ENCODE measurements around the gene EVL.

EVL gene

DNA sequence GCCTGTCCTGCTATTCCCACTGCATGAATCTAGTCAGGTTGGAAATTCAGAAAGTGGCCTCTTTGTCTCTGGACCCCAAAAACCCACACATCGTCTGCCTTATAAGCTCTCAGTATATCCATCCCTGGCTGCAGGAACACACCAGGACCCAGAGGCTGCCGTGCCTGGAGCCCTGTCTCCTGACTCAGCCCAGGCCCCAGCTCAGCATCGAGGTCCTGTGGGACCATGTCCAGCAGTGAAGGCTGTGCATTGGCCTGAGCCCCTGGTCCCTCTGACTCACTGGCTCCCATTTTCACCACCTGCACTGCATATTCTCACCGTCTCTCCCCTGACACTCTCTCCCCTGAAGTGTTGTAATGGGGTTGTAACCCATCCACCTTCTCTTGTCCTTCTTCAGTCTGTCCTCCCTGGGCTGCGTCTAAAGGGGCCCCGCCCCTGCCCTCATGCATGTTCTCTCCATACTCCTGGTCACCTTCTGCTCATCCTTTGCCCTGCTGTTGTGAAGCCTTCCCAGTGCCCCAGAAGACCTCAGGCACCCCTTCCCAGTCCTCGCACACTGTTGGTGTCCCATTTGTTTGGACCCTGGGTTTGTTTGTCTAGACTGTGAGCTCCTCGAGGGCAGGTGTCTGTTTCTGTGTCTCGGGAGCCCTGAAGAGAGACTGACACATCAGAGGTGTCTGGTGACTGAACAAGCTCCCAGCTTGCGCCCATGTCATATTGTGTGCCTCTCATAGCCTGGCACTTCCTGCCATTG lies 43.8 kb downstream of the EVL start:
- no peak for DNase-seq (ENCODE audit: low read depth in 2 of 2)

DNA sequence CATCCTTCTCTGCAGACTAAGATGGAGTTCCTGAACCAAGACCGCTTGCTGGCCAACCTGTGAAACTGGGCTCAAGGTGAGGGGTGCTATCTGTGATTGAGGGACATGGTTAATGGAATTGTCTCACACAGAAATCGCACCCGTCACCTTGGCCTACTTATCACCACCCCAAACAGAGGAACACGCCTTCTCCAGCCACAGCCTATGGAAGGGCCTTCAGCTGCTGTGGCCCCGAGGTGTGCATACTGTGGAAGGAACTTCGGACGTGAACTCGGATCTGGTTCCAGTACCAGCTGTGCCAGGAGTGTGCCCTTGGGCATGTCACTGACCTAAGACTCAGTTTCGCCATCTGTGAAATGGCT lies 44.4 kb downstream of the EVL start:
- DNase-seq (ENCODE audit: low read depth in 2 of 2): no peak

- no peak for DNase-seq (ENCODE audit: low read depth in 2 of 2)
These were observed 45.6 kb downstream of the EVL start for GRCh38 chr14:100110816-100111215.

GRCh38 chr14:100111931-100112704 lies 46.9 kb downstream of the EVL start:
- DNase-seq (ENCODE audit: low read depth in 2 of 2): no peak

GRCh38 chr14:100114109-100114765 lies 49.0 kb downstream of the EVL start:
- no peak for DNase-seq (ENCODE audit: low read depth in 2 of 2)

GRCh38 chr14:100115236-100115635 lies 50.0 kb downstream of the EVL start:
- DNase-seq (ENCODE audit: low read depth in 2 of 2): no peak

DNA sequence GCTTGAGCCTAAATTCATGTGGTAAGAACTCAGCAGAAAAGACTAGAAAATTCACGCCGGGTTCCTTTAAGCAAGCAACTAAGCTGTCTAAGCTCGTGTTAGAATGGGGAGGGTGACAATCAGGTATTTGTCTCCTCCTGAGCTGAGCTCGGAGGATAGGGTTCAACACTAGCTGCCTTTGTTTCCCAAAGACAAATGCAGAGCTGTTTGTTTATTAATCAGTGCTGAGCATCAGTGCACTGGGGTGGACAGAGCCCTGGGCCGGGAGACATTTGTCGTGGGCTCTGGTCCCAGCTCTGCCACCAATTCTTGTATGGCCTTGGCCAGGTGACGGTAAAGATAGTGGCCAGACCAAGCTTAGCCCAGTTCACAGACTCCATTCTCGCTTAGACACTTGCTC lies 50.5 kb downstream of the EVL start:
- no peak for DNase-seq (ENCODE audit: low read depth in 2 of 2)

GRCh38 chr14:100116134-100116533 lies 50.9 kb downstream of the EVL start:
- DNase-seq (ENCODE audit: low read depth in 2 of 2): no peak

GRCh38 chr14:100117026-100117425 lies 51.8 kb downstream of the EVL start:
- no peak for DNase-seq (ENCODE audit: low read depth in 2 of 2)

- no peak for DNase-seq (ENCODE audit: low read depth in 2 of 2)
These were observed 52.6 kb downstream of the EVL start for GRCh38 chr14:100117633-100118395.

DNA sequence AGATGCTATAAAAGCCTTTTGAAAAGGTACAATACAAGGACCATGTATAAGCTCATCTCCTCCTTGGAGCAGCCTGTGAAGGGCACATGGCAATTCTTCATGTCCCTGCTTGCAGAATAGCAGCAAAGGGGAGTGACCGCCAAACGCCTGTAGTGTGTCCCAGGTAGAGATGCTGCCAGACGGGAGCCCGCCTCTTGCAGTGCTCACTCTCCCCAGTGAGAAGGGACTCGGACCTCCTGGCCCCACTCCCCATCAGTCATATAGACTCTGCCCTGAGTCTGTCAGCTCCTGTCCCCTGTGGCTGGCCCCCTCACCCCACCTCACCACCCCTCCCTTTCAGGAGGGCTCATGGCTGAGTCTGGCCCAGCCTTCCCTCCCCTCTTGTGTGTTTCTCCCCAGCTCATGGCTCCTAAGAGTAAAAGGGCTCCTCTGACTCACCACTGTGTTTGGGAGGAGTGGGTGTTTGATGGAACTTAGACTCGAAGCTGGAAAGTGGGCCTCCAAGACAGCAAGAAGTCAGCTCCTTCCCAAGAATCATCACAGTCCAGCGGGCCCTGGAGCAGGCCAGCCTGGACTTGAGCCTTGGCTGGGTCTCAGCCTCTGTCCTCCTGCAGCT lies 53.3 kb downstream of the EVL start:
- DNase-seq (ENCODE audit: low read depth in 2 of 2): no peak

- DNase-seq (ENCODE audit: low read depth in 2 of 2): no peak
These were observed 54.0 kb downstream of the EVL start for GRCh38 chr14:100119251-100119650.

DNA sequence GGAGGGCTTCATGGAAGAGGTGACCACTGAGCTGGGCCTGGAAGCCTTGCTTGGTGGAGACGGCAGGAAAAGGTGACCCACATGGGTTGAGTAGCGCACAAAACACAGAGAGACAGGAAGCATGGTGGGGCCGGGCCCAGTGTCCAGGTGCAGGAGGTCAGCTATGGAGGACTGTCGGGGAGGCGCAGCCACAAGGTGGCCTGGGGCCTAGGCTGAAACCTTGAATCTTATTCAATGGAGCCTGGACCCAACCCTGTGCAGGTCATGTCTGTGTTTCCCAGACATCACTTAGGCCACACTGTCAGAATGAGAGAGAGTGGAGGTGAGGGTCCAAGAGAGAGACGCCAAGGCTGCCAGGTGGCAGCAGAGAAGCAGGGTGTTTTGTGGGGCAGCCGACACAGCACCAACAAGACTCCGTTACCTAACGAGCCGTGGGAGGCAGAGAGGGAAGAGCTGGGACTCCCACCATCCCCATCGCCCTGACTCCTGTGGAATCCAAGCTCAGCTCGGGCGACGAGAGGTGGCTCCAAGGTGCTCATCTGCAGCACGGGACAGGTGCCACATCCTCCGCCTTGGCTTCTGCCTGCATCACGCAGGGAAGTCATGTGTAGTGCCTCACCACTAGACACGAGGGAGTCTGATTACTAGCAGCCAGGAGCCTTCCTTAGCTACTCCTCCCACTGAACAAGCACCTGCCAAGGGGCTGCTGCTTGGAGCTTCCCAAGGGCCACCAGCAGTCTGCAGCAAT lies 55.5 kb downstream of the EVL start:
- no peak for DNase-seq (ENCODE audit: low read depth in 2 of 2)

- DNase-seq (ENCODE audit: low read depth in 2 of 2): no peak
These were observed 56.6 kb downstream of the EVL start for GRCh38 chr14:100121643-100122480.

DNA sequence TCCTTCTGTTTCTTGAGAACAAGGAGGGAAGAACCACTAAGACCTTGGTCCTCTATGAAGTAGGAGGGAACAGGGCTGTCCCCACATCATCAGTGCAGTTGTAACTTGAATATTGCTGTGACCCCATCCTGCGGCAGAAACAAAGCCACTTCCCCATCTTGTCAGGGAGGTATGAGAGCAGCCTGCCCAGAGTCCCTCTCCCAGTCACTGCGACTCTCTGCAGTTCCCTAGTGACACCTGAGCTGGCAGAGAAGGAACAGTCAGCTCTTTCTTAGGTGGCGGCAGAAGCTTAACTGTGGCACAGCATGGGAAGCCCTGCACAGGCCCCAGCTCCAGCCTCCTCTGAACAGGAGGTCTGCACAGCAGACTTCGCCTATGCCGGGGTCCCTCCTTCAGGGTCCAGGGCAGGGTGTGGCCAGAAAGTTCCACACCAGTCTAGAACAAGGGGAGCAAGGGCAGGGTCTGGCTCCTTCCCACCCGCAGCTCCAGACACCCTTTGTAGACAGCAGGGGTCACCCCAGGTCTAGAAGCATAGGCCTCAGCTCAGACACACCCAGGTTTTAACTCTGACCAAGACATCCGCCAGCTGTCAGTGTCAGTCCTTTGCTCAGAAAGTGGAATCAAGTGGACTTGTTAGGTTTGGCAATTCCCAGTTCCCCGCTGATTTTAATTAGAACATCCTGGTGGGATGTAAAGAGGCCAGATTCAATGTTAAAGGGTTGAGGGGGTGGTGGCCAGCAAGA lies 57.4 kb downstream of the EVL start:
- no peak for DNase-seq (ENCODE audit: low read depth in 2 of 2)

- DNase-seq (ENCODE audit: low read depth in 2 of 2): no peak
These were observed 58.4 kb downstream of the EVL start for GRCh38 chr14:100123618-100124017.

DNA sequence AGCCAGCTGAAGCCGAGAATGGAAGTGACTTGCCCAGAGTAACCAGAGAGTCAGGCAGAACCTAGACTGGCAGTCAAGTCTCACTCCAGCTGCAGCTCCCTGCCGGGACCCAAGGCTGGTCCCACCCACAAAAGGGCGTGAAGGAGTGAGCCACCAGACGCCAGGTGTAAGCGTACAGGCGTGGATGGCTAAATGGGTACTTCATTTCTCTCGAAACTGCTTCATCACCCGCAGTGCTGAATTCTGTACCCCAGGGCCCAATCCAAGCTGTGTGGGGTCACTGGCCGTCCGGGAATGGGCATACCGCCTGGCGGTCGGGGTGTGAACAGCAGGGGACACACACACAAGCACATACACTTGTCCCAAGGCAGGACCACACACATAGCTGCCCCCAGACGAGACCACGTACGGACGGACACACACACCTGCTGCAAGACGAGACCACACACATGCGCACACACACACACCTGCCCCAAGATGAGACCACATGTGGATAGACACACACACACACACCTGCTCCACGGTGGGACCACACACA lies 59.4 kb downstream of the EVL start:
- no peak for DNase-seq (ENCODE audit: low read depth in 2 of 2)

DNA sequence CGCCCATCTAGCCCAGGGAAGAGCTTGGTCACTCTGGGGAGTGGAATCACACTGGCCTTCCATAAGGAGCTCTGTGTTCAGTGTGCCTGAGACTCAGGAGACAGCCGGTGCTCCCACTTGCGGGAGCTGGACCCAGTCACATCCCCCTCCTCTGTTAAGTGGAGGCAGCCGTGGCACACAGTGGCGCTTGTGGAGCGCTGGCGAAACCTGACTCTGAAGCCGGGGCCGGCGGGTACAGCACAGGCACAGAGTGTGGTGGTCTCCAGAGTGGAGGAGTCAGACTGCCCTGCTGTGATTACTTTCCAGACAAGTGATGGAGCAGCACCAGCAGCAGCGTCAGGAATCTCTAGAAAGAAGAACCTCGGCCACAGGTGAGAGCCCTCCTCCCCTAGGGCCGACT lies 61.2 kb downstream of the EVL start:
- no peak for DNase-seq (ENCODE audit: low read depth in 2 of 2)

DNA sequence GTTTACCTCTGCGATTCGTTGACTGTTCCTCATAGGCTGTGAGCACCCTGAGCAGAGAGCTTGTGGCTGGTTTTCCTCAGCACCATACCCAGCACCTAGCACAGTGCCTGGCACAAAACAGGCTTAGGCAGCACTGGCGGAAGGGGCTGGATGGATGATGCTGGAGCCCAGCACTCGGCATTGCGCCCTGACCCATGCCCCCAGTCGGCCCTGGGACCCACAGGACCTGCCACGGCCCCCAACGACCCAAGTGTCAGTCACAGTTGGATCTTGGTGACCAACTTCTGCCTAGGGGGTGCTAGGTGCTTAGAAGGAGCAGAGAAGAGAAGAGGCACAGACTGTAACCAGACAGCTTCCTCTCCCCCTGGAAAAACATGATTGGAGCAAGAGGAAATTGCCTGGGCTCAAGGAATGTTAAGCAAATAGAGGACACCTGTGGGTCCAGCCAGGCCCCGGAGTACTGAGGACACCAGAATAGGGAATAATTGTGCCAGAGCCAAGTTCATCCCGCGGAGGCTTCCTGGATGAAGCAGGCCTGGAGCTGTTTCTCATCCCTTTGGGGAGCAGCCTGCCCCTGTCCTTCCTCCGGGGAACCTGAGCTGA lies 62.7 kb downstream of the EVL start:
- DNase-seq (ENCODE audit: low read depth in 2 of 2): no peak
